HG02943 (cell line): ENCODE measurements around the gene PDLIM7.

Experiments
- ATAC-seq: cut with Tn5 transposase; IDR thresholded peaks from one replicate; pipeline ENCODE4 v1.9.1; 2021; ENCODE audit warnings: mild to moderate bottlenecking, low read depth, moderate library complexity; ENCODE audit not compliant: unreplicated experiment

PDLIM7 gene

DNA sequence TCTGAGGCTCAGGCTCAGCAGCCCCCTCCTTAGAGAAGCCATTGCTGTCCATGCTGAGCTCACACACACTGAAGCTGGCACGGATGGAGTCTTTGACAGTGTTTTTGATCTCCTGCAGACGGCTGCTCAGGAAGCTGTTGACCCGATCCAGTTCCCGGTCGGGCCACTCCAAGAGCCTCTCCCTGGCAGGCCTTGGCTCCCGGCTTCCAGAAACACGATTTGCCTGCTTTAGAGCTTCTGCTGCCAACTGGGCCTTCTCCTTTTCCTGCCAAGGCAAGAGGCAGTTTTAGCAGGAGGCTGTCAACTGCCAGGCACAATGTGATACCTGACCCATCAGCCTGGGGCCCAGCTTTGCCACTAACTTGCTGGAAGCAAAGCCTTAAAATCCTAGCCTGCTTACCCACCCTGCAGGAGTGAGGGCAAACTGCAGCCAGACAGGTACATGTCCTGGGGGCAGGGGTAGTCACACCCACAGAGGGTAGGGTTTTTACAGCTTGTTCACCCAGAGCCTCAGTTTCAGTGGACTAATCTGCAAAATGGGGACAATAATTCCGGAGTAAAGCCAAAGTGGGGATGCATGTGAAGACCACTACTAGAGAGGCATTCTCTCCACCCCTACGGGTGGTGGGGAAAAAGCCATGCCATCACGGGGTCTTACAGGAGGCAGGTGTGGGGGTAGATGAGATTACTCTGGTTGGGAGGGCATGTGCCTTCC, 27.7 kb upstream of the PDLIM7 start:
- ATAC-seq: no peak

DNA sequence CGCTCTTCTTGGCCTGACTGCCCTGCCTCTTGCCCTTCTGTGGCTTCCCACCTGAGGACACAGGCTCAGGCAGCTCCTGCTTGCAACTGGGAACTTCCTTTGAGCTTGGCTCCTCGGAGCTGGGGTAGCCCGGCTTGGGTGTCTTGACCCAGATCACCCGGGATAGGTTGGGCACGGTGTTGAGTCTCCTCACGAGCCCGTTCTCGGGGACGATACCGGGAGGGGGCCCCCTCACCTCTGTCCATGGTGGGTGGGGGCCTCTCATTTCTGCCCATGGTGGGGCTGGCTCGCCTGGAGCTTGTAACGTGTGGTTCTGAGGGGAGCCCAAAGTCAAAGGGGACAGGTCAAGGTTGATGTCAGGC, 27.1 kb upstream of the PDLIM7 start:
- ATAC-seq: no peak

DNA sequence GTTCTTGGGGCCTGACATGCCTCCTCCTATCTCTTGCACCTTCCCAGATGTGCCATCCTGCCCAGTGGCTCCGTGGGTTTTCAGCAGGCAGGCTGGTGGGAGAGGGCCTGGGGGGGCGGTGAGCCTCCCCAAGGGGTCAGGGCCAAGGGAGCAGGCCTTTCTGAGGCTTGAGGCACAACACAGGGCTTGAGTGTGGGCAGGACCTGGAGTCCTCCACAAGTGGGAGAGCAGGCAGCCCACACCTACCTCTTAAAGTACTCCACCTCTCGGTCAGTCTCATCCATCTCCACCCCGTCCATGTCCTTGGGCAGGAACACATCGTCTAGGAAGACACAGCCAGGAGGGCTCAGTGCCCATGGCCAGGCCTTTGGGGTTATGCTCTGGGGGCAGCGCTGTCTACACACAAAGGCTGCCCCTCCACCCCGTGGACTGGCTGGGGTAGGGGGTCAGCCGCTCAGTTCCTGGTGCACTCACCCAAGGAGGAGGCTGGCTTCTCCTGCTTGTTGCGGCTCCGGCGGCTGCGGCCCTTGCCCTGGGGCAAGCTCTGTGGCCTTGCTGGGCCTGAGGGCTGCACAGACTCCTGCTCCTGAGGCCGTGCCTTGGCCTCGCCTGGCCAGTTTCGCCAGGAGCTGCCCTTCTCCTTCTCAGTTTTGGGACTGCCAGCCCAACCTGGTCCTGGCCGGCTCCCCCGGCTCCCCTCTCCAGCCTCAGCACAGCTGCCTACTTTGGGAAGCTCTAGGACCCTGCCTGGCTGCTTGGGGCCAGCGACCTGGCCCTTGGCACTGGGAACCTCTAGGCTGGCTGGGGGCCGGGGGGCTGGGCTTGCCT, 26.5 kb upstream of the PDLIM7 start:
- no peak for ATAC-seq

DNA sequence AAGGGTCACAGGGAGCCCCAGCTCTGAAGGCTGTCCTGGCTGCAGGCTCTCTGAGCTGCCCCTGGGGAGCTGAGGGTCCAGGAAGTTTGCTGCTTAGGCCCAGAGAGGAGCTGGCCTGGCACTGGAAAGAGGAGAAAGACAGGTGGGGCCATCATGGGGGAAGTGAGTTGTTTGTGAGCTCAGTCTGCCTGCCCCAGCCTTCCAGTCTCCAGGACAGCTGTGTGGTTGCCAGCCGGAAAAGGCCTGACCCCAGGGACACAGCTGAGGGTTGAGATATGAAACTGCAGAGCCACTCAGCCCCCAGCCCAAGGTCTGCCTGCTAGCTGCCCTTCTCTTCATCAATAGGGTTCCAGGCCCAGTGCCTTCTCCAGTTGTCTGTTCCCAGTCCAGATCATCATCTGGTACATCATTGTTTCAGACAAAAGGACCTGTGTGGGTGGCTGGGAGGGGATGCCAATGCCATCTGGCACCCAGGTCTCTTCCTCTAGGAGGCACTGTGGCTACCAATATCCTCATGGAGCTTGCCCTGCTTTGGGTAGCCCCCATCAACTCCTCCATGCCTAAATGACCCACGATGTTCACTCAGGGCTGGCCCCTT, 23.6 kb upstream of the PDLIM7 start:
- no peak for ATAC-seq

DNA sequence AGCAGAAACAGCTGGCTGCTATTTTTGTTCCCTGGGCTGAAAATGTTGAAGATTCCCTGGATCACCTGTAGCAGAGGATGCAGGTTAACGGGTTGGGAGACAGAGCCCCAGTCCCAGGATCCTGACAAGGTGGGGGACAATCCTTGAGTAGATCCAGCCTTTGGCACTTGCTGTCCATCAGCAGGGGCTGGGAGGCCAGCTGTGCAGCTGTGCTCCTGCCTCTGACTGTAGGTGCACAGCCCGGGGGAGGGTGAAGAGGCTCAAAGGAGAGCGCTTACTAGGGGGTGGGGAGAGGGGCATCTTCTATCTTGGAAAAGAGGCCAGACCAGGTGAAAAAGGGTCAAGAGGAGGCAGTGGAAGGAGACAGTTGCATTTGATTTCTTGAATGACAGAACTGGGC, 22.9 kb upstream of the PDLIM7 start:
- ATAC-seq: no peak

DNA sequence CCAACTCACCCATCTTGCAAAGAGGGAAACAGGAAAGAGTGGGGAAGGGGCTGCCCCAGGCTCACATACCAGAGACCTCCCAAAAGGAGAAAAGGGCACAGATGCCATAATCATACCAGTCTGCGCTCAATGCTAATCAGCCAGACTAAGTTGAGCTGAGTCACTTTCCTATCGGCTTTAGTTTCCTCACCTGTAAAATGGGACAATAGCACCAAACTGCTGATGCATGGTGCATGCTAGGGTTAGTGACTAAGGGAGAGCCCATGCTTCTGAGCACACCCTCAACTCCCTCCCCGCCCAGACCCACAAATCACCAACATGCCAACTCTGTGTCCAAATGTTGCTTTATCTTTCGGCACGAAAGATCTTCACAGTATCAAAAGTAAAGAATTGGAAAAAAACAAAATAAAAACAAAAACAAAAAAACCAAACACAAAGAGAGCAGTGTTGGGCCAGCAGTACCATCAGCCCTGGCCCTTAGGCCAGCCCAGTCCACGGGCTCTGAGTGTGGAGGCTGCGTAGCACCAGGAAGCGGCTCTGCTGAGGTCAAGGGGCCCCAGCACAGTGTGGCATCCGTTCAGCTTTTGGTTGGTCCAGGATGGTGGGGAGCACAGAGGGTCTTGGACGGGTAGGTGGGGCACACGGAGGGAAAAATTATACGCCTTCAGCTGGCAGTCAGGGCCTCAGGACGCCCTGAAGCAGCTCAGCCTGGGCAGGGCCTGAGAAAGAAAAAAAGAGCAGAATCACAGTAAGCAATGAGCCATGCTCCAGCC, 22.2 kb upstream of the PDLIM7 start:
- no peak for ATAC-seq

DNA sequence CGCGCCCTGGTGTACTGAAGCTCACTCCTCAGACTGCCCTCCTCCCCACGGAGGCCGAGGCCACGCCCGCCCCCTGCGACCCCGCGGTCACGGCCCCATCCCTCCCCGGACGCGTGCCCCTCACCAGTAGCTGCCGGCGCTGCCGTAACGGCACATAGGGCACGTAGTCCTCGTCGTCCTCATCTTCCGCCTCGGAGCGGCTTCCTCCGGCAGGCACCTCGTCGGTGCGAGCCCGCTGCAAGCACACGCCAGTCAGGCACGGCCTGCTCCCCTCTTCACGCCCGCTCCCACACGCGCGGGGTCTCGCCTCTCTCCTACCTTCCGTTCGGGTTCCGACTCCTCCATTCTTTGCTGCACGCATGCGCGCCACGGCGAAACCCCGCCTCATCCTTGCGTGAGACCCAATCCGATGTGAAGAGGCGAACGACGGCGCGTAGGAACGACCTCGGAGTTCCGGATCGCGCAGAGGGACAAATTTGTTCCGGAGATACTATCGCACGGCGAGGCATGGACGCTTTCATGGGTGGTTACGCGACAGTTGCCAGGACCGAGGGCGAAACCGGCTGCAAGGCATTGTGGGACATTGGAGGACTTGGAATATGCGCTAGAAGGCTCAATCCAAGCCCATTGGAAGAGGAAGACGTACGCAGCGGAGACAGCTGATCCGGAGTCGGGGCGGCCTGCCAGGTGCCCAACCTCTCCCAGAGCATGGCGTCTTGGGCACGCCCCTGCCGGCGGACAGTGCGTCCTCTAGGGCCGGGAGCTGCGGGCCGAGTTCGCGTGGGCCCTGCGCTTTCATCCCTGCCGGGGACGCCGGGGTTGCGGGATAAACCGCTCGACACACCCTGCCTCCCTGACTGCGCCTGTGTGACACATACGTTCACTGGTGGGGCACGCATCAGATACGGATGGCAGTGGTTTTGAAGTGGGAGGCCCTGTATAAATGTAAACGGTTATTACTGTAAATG, 19.5 kb upstream of the PDLIM7 start, which contains the start of gene DDX41:
Gene DDX41, minus strand, starts transcription at position 361 of the 968 bp plus-strand sequence. Its CDS starts 16 bp downstream, at position 345.
- ATAC-seq: peak; percentile 79

DNA sequence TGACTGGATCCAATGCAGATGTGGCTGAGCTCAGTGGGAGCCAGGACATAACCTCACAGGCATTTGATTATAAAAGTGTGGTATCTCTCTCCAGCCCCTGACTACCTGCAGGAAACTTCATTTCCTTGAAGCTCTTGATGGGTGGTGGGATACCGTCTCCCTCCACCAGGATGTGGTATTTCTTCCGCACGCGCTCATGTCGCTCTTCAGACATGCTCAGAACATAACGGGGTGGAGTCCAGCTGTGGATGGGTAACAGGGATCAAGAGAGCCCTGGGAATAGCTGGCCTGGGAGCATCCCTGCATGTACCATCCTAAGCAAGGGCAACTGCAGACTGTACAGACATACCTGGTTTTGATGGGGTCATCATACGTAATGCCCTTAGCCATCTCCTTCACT, 18.2 kb upstream of the PDLIM7 start:
- no peak for ATAC-seq

DNA sequence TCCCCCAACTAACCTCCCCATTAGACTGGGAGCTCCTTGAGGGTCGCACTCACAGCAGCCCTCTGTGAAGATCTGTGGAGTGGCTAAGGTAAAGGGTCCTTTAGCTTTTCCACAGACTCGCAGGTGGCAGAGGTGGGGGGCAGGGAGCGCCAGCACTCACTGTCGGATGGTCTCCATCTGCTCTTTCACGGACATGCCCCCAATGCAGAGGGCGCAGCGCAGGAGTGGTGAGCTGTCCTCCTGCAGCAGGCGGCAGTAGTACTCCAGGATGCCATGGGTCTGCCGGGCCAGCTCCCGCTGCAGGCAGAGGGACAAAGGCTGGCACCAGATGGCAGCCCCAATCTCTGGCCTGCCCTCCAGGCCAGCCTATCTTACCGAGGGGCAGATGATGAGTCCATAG, 17.1 kb upstream of the PDLIM7 start:
- ATAC-seq: no peak

DNA sequence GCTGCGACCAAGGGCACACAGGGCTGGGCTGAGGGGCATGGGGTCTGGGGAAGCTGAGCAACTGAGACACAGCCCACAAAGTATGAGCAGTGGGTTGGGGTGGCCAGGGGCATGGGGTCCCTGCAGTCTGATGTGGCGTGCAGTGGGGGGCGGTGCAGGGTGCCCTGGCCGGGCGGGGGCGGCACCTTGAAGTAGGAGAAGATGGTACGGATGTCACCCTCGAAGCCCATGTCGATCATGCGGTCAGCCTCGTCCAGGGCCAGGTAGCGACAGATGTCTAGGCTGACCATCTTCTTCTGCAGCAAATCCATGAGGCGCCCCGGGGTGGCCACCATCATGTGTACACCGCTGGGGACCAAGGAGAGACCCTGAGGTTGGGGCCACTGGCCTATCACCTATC, 16.1 kb upstream of the PDLIM7 start:
- ATAC-seq: no peak

DNA sequence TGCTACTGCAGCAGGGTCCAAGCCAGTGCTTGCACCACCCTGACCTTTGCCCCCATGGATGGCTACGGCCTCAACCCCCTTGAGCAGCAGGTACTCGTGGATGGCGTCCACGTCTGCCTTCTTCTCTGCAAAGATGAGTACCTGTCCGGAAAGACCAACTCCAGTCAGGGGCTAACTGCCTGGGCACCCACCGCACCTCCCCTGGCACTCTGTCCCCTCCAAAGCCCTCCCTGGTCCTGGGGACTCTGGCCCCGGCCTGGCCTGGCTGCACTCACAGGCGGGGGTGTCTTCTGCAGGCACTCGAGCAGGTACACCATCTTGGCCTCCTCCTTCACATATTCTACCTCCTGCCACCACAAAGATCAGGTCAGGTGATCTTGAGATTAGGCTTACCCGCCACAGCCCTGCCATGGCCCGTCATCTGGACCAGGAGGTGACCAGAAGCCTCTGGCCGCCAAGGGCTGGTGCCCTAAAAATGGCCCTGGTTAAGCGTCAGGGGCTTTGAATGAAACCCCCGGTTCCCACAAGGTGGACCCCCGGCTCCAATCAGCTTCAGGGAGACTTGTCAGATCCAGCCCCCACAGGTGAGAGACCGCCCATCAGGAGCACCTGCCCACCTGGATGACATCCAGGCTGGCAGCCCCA, 15.5 kb upstream of the PDLIM7 start:
- no peak for ATAC-seq

DNA sequence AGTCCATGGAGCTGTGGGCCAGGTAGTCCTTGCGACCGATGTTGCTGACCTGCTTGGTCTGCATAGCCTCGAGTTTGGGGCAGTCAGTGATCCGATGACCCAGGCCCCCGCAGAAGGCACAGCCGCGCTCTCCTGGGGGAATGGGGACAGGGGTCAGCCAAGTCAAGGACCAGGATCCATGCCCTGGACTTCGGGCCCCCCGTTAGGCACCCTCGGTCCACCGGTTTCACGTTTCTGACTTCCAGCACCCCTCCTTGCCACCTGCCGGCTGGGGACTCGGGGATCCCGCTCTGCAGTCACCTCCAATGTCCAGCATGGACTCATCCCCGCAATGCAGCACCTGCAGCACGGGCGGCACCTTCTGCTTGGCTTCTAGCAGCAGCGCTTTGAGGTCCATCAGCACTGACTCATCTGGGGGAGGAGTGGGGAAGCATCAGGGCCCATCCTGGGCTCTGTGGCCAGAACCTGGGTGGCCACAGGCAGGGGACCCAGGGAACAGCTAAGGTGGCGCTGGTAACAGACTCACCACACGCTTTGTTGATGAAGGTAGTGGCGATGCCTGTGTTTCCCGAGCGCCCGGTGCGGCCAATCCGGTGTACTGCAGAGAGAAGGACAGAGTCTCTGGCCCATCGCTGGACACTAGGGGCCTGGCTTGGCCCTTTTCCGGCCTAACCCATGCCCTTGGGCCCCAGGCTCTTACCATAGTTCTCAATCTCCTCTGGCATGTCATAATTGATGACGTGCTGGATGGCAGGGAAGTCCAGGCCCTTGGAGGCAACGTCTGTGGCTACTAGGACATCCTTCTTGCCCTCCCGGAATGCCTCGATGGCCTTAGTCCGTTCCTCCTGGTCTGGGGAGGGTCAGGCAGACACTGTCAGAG, 14.6 kb upstream of the PDLIM7 start:
- ATAC-seq: no peak

DNA sequence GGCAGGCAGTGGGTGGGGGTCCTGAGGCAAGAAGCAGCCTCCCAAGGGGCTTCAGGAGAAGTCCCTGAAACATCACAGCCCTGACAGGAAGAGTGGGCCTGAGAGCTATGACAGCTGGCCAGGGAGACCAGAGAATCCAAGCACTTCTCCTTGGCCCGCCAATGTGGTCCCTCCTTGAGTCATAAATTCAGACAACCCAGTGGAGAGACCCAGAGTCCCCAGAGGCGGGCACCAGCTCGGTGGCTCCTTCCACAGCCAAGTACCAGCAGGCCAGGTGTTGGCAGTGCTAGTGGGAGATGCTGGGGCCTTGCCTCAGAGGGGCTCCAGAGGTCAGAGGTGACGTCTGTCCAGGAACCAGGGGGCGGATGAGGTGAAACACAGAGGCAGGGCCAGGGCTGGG, 13.8 kb upstream of the PDLIM7 start:
- no peak for ATAC-seq

DNA sequence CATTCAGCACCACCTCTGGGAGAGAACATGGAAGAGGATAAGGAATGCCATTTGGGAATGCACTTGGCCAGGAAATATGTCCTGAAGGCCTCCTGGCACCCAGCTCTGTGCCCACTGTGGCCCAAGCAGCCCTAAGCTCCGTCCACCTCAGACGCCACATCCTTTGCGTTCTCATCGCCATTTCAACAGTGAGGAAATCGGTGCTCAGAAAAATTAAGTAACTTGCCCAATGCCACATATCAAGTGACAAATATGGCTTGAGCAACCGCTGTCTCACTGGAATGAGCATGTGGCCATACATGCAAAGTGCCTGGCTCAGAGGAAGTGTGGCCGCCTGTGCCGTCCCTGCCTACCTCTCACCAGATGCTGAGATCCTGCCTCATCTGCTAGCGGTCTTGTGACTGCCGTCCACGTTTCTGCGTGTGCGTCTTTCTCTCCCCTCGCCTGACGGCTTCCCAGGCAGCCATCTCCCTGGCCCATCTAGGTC, 13.2 kb upstream of the PDLIM7 start:
- ATAC-seq: no peak

DNA sequence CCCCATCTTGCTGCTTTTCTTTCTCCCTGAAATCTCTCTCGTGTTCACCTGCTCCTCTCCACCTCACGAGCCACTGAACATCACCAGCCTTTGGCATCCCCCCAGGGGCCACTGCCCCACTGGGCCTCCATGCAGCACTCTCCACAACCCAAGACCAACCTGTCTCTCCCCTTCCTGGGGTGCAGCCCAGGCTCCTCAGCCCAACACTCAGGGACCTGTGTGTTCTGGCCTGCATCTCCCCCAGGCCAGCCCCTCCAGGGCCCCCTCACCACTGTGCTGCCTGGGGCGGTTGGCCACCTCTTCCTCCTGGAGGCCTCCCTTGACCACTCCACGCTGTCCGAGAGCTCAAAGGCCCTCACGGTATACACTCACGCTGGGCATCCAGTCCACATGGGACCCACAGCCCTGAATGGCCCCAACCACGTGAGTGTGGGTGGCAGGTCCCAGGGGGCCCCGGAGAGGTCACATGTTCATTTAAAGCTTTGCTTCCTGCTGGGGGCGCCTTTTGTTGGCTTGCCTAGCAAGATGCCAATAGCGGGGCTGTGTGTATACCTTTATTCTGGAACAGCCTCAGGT, 12.7 kb upstream of the PDLIM7 start:
- ATAC-seq: no peak

DNA sequence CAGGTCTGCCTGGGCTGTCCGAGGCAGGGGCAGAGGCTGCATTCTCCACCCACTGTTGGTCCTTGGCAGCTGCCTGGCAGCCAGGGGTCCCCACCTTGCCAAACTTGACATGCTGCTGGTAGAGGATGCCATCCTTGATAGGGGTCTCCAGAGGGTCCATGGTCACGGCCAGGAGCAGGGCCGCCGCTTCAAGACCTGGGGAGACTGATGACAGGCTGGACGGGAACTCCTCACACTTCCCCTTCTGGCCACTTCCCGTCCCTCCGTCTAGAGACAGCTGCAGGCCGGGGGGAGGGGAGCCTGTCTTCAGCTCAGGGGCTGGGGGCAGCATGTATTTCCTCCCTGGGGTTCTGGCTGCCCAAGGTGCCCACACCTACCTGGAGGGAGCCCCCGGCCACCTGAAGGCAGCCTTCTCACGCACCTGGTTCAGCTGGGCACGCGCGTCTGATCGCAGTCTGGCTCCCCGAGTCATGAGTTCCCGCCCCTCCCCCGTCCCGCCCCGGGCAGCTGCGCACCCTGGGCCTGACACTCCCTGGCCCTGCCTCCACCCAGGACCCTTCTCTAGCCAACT, 12.1 kb upstream of the PDLIM7 start, which contains the start of gene DOK3:
Gene DOK3, minus strand, starts transcription at position 446 of the 571 bp plus-strand sequence. Its CDS starts 286 bp downstream, at position 160.
- ATAC-seq: no peak

DNA sequence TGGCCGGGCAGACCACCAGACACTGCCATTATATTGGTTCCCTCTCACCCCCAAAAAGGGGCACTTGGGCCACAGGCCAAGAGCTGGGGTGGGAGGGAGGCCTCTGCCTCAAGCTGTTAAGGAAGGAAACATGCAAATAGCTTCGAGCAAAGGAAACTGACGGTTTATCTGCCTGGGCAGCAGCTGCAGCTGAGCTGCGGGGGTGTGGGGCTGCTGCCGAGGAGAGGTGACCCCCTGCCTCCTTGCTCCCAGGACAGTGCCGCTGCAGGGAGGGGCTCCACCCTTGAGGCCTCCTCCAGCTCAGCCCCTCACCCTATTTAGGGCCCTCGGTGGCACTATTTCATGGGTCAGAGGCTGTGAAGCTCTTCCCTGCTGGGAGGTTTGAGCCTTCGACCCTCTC, 11.4 kb upstream of the PDLIM7 start:
- ATAC-seq: no peak
